BJ (cell line): ENCODE results near the gene MPV17L2. TPM values are rescaled to one million over a fixed set of nuclear protein-coding genes. Genes with fewer than 3 reads are reported as not detected.

Experiments
- CTCF ChIA-PET: fragments of 350-600 bp; formaldehyde crosslinking; extraction: SDS; loops from one replicate; lab custom pipeline; 2021; ENCODE audit warnings: antibody characterized with exemption, inconsistent platforms; lab: Yijun Ruan, JAX
- POLR2A ChIA-PET: fragments of 300-600 bp; sonication (Branson Sonifier 250); formaldehyde crosslinking; extraction: SDS; loops from one replicate; lab custom pipeline; 2021; ENCODE audit warnings: antibody characterized with exemption; lab: Charles Lee
- DNase-seq: peaks from one replicate; pipeline ENCODE4 v3.0.0-alpha.2; 2011; ENCODE audit warnings: low read depth
- H3K27me3 ChIP-seq: 2 replicates; pipeline ENCODE4 v1.6.0; 2011; ENCODE audit warnings: low read length; ENCODE audit not compliant: control insufficient read depth, insufficient read depth
- H3K36me3 ChIP-seq: 2 replicates; pipeline ENCODE4 v1.5.1; 2011; ENCODE audit warnings: low read length; ENCODE audit not compliant: control insufficient read depth, insufficient read depth
- H3K4me3 ChIP-seq: 2 replicates; pipeline ENCODE4 v1.5.1; 2011; ENCODE audit warnings: low read depth, mild to moderate bottlenecking, control low read depth, low read length
- polyA plus RNA-seq: library from polyadenylated mRNA; depleted of rRNA; stranded (reverse); fragments of >200 nt; gene quantifications from 2 replicates; pipeline ENCODE4 v1.2.3, GENCODE V29; 2011
- TF ChIP-seq, protein P1 (sequence below): IDR thresholded peaks from 2 replicates; pipeline ENCODE4 v1.5.1; 2011; ENCODE audit warnings: low read depth, mild to moderate bottlenecking, control low read depth, inconsistent platforms, low read length, moderate library complexity; ENCODE audit not compliant: insufficient read depth

Gene MPV17L2
- polyA plus RNA-seq, 1 experiment, result 25.0 TPM

DNA sequence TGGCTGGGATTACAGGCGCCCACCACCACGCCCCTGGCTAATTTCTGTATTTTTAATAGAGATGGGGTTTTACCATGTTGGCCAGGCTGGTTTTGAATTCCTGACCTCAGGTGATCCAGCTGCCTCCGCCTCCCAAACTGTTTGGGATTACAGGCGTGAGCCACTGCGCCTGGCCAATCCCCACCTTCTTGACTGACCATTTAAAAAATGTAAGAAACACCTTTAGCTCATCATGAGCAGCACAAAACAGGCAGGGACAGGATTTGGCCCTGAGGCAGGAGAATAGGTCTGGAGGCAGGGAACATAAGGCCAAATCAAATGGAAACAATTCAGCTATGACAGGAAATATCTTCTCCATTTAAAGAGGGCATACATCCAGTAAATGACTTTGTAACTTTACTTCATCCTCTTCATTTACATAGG is 1.4 kb upstream of the MPV17L2 start:
- ChIA-PET POLR2A (no interaction called here), CTCF (interaction anchor here (0.7 to 2.8 kb wide), 14 partner anchors 9 to 137 kb away, joined by 3 to 49 read pairs (median 4); no protein-coding TSS in a partner anchor)
- H3K36me3 ChIP-seq, result peaks cover 4% of the 10 kb centered on the region; the same call in 1 of the 2 replicates
- H3K4me3 ChIP-seq, result peak overlapping the region; percentile 64
- H3K27me3 ChIP-seq, result no peaks in the 10 kb centered on the region
- TF ChIP-seq, protein P1, sequence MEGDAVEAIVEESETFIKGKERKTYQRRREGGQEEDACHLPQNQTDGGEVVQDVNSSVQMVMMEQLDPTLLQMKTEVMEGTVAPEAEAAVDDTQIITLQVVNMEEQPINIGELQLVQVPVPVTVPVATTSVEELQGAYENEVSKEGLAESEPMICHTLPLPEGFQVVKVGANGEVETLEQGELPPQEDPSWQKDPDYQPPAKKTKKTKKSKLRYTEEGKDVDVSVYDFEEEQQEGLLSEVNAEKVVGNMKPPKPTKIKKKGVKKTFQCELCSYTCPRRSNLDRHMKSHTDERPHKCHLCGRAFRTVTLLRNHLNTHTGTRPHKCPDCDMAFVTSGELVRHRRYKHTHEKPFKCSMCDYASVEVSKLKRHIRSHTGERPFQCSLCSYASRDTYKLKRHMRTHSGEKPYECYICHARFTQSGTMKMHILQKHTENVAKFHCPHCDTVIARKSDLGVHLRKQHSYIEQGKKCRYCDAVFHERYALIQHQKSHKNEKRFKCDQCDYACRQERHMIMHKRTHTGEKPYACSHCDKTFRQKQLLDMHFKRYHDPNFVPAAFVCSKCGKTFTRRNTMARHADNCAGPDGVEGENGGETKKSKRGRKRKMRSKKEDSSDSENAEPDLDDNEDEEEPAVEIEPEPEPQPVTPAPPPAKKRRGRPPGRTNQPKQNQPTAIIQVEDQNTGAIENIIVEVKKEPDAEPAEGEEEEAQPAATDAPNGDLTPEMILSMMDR, result no peak
- no peak for DNase-seq

GRCh38 chr19:18193388-18194180 is 566 bp downstream of the MPV17L2 start:
- CTCF ChIA-PET, result interaction anchor here (0.6 to 2.8 kb wide), 11 partner anchors 18 to 225 kb away, joined by 3 to 49 read pairs (median 4); no protein-coding TSS in a partner anchor

DNA sequence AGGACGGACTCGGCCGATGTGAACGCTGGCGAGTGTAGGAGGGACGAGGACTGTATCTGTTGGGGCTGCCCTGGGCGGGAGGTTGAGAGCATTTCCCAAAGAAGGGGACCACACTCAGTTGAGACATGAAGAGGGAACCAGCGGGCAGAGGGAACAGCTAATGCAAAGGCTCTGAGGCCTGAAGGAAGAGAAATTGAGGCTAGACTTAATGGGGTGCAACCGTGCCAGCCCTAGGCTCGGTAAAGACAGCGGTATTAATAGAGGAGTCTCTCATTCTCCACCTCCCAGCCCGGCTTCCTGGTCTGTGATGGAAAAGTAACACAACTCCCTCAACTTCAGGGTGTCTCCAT is 1.1 kb downstream of the MPV17L2 start:
- Histone ChIP-seq H3K27me3 (no peaks in the 10 kb centered on the region), H3K36me3 (peaks cover 16% of the 10 kb centered on the region), H3K4me3 (peak overlapping the region; percentile 87)
- TF ChIP-seq, protein P1, result no peak
- no peak for DNase-seq
- POLR2A ChIA-PET, result no interaction called here
- CTCF ChIA-PET, result interaction anchor here (0.6 to 2.1 kb wide), 3 partner anchors 14 to 30 kb away, joined by 4 to 7 read pairs (median 5); no protein-coding TSS in a partner anchor

More at GRCh38 chr19:18193388-18194180, 566 bp downstream of the MPV17L2 start:
- POLR2A ChIA-PET, result interaction anchor here (0.6 kb wide), 1 partner anchor 135 kb away, joined by 4 read pairs; no protein-coding TSS in a partner anchor
- DNase-seq, result no peak
- Histone ChIP-seq H3K36me3 (peaks cover 14% of the 10 kb centered on the region), H3K4me3 (peak overlapping the region; percentile 87), H3K27me3 (no peaks in the 10 kb centered on the region)
- TF ChIP-seq, protein P1, result no peak

DNA sequence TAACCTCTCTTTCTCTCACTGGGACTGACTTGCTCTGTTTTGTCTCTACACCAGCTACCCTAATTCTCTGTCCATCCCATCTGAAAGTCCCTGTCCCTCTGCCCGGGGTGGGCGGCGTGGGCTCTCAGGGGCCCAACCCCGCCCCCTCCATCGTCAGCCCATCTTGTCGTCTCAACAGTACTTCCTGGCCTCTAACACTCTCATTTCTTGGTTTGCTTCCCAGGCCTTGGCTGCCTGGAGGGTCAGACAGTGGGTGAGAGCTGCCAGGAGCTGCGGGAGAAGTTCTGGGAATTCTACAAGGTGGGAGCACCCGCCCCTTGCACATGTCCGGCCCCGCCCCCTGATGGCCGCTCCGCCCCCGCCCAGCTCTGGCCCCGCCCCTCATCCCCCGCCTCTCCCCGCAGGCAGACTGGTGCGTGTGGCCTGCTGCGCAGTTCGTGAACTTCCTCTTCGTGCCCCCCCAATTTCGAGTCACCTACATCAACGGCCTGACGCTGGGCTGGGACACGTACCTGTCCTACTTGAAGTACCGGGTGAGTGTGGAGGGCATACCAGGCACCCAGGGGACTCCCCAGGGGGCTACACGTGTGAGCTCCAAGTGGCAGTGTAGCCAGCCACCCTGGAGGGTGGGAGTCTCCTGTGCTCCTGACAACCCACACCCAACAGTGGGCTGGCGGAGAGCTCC is 1.7 kb downstream of the MPV17L2 start:
- Histone ChIP-seq H3K4me3 (no peak overlapping the region), H3K27me3 (no peaks in the 10 kb centered on the region), H3K36me3 (peaks cover 16% of the 10 kb centered on the region)
- POLR2A ChIA-PET, result interaction anchor here (0.5 kb wide), 1 partner anchor 74 kb away, joined by 3 read pairs; no protein-coding TSS in a partner anchor
- CTCF ChIA-PET, result interaction anchor here (1.0 to 1.1 kb wide), 2 partner anchors 12 to 13 kb away, joined by 3 to 5 read pairs; no protein-coding TSS in a partner anchor
- DNase-seq, result no peak
- TF ChIP-seq, protein P1, result no peak

- TF ChIP-seq, protein P1, result no peak
- ChIA-PET POLR2A (no interaction called here), CTCF (interaction anchor here (1.4 kb wide), 1 partner anchor 55 kb away, joined by 3 read pairs; no protein-coding TSS in a partner anchor)
- Histone ChIP-seq H3K36me3 (peaks cover 21% of the 10 kb centered on the region), H3K27me3 (no peaks in the 10 kb centered on the region), H3K4me3 (no peak overlapping the region)
- DNase-seq, result no peak
Measured at GRCh38 chr19:18196511-18196845, 3.5 kb downstream of the MPV17L2 start.
